Ishikawa (cell line): ENCODE data around the gene ANKRD34A.
A peak's percentile ranks its signal among the peaks of the same experiment; 100 is the strongest.

Source experiments
- CEBPB ChIP-seq: IDR thresholded peaks from 2 replicates; pipeline ENCODE4 v1.6.1; 2012
- CREB1 ChIP-seq: IDR thresholded peaks from 2 replicates; pipeline ENCODE4 v1.6.1; 2012; ENCODE audit warnings: low read depth
- EGR1 ChIP-seq: IDR thresholded peaks from 2 replicates; pipeline ENCODE4 v1.6.1; 2012
- EP300 ChIP-seq: IDR thresholded peaks from 2 replicates; pipeline ENCODE4 v1.6.1; 2012; ENCODE audit warnings: borderline replicate concordance
- FOXM1 ChIP-seq: IDR thresholded peaks from 2 replicates; pipeline ENCODE4 v1.6.1; 2012; ENCODE audit warnings: low read depth, borderline replicate concordance
- MAX ChIP-seq: IDR thresholded peaks from 2 replicates; pipeline ENCODE4 v1.6.1; 2012
- NFIC ChIP-seq: IDR thresholded peaks from 2 replicates; pipeline ENCODE4 v1.6.1; 2012
- RAD21 ChIP-seq: IDR thresholded peaks from 2 replicates; pipeline ENCODE4 v1.6.1; 2012; ENCODE audit warnings: low read depth
- REST ChIP-seq: IDR thresholded peaks from 2 replicates; pipeline ENCODE4 v1.6.1; 2012; ENCODE audit warnings: low read depth, mild to moderate bottlenecking
- TAF1 ChIP-seq: IDR thresholded peaks from 2 replicates; pipeline ENCODE4 v1.6.1; 2012; ENCODE audit warnings: low read depth, mild to moderate bottlenecking
- TCF12 ChIP-seq: IDR thresholded peaks from 2 replicates; pipeline ENCODE4 v1.6.1; 2012; ENCODE audit warnings: low read depth
- TEAD4 ChIP-seq: IDR thresholded peaks from 2 replicates; pipeline ENCODE4 v1.6.1; 2012
- USF1 ChIP-seq: IDR thresholded peaks from 2 replicates; pipeline ENCODE4 v1.6.1; 2012
- YY1 ChIP-seq: IDR thresholded peaks from 2 replicates; pipeline ENCODE4 v1.6.1; 2012; ENCODE audit warnings: low read depth
- ZBTB7A ChIP-seq: IDR thresholded peaks from 2 replicates; pipeline ENCODE4 v1.6.1; 2012; ENCODE audit warnings: low read depth

Gene ANKRD34A

GRCh38 chr1:145977486-145978470 is 13.4 kb upstream of the ANKRD34A start:
- TF ChIP-seq RAD21 (peak; percentile 92), ZBTB7A (no peak)

GRCh38 chr1:145977016-145977415 is 12.6 kb upstream of the ANKRD34A start:
- TF ChIP-seq EGR1 (no peak), USF1 (no peak), CEBPB (no peak), MAX (no peak), RAD21 (no peak), TCF12 (no peak), TAF1 (no peak), FOXM1 (no peak), CREB1 (no peak), EP300 (no peak), YY1 (no peak), TEAD4 (no peak), NFIC (no peak), REST (no peak), ZBTB7A (no peak)

- no peak for TF ChIP-seq CREB1
- no peak for TF ChIP-seq TCF12
- TF ChIP-seq REST: no peak
- no peak for TF ChIP-seq EP300
- no peak for TF ChIP-seq RAD21
- no peak for TF ChIP-seq EGR1
- TF ChIP-seq TEAD4: no peak
- TF ChIP-seq TAF1: no peak
- no peak for TF ChIP-seq ZBTB7A
- TF ChIP-seq MAX: no peak
- TF ChIP-seq NFIC: no peak
- TF ChIP-seq CEBPB: no peak
- TF ChIP-seq USF1: no peak
- no peak for TF ChIP-seq FOXM1
- no peak for TF ChIP-seq YY1
Observed at GRCh38 chr1:145975216-145975615, 10.8 kb upstream of the ANKRD34A start.

GRCh38 chr1:145974721-145975120 is 10.3 kb upstream of the ANKRD34A start:
- TF ChIP-seq TCF12 (no peak), ZBTB7A (no peak), NFIC (no peak), TEAD4 (no peak), CREB1 (no peak), FOXM1 (no peak), TAF1 (no peak), RAD21 (no peak), YY1 (no peak), REST (no peak), USF1 (no peak), MAX (no peak), CEBPB (no peak)
